Skeletal muscle tissue (tissue), 4 donors: ENCODE results near the gene STX2. TPM values are rescaled to one million over a fixed set of nuclear protein-coding genes. Genes with fewer than 3 reads are reported as not detected.
A peak's percentile ranks its signal among the peaks of the same experiment; 100 is the strongest.
"Not testable (repeated sequence)": the region's sequence is repeated elsewhere in the genome, so short reads cannot be mapped to it uniquely, and the experiment has no call there.

ENCODE experiments used
- H3K27ac ChIP-seq: one replicate; pipeline ENCODE4 v1.7.0; 2013; ENCODE audit warnings: mild to moderate bottlenecking, low read depth, low read length, inconsistent platforms
- H3K27me3 ChIP-seq, 3 donors: one replicate each; pipeline ENCODE4 v1.7.0; 2013; ENCODE audit warnings: low read length in 3 of 3; ENCODE audit not compliant: control insufficient read depth in 3 of 3, insufficient read depth in 3 of 3
- H3K36me3 ChIP-seq, 3 donors: one replicate each; pipeline ENCODE4 v1.7.0; 2013; ENCODE audit warnings: low read length in 3 of 3; ENCODE audit not compliant: control insufficient read depth in 3 of 3, insufficient read depth in 3 of 3
- H3K4me1 ChIP-seq, 3 donors: one replicate each; pipeline ENCODE4 v1.7.0; 2013; ENCODE audit warnings: low read length in 3 of 3, mild to moderate bottlenecking in 3 of 3; ENCODE audit not compliant: control insufficient read depth in 3 of 3, insufficient read depth in 3 of 3
- H3K4me3 ChIP-seq, 3 donors: one replicate each; pipeline ENCODE4 v1.7.0; 2013; ENCODE audit warnings: low read length in 3 of 3
- H3K9ac ChIP-seq, 3 donors: one replicate each; pipeline ENCODE4 v1.7.0; 2013; ENCODE audit warnings: low read length in 3 of 3, mild to moderate bottlenecking in 3 of 3, moderate library complexity in 2 of 3, low read depth in 1 of 3
- H3K9me3 ChIP-seq, 3 donors: one replicate each; pipeline ENCODE4 v1.7.0; 2013; ENCODE audit warnings: low read length in 3 of 3; ENCODE audit not compliant: control insufficient read depth in 3 of 3
- total RNA-seq: library from RNA; depleted of rRNA; stranded (reverse); fragments of >200 nt; gene quantifications from one replicate; pipeline ENCODE4 v1.2.3, GENCODE V29; 2014
- donor health status: Osteomylitis.

Gene STX2
- total RNA-seq, 1 donor from 2014 or later, result 13.6 TPM

GRCh38 chr12:130876758-130877157 lies 37.7 kb upstream of the STX2 start:
- Histone ChIP-seq H3K36me3 (peaks cover 29 to 45% (median 36%) of the 10 kb centered on the region in 3 donors), H3K27ac (no peak overlapping the region), H3K4me1 (peaks cover 8 to 12% (median 11%) of the 10 kb centered on the region in 3 donors), H3K27me3 (no peaks in the 10 kb centered on the region), H3K9me3 (no peaks in the 10 kb centered on the region), H3K9ac (no peak overlapping the region), H3K4me3 (no peak overlapping the region)

GRCh38 chr12:130876297-130876696 lies 37.2 kb upstream of the STX2 start:
- no peak overlapping the region for H3K27ac ChIP-seq
- H3K9ac ChIP-seq, result no peak overlapping the region
- no peak overlapping the region for H3K4me3 ChIP-seq
- no peaks in the 10 kb centered on the region for H3K27me3 ChIP-seq
- peaks cover 29 to 45% (median 36%) of the 10 kb centered on the region in 3 donors for H3K36me3 ChIP-seq
- peaks cover 11 to 14% (median 13%) of the 10 kb centered on the region in 3 donors for H3K4me1 ChIP-seq
- H3K9me3 ChIP-seq, result no peaks in the 10 kb centered on the region

GRCh38 chr12:130875708-130876107 lies 36.7 kb upstream of the STX2 start:
- not testable (repeated sequence) for H3K27me3 ChIP-seq, H3K9ac ChIP-seq, H3K9me3 ChIP-seq, H3K27ac ChIP-seq, H3K4me3 ChIP-seq
- Histone ChIP-seq H3K4me1 (peaks cover 15 to 18% (median 16%) of the 10 kb centered on the region in 3 donors), H3K36me3 (peaks cover 29 to 45% (median 36%) of the 10 kb centered on the region in 3 donors)

DNA sequence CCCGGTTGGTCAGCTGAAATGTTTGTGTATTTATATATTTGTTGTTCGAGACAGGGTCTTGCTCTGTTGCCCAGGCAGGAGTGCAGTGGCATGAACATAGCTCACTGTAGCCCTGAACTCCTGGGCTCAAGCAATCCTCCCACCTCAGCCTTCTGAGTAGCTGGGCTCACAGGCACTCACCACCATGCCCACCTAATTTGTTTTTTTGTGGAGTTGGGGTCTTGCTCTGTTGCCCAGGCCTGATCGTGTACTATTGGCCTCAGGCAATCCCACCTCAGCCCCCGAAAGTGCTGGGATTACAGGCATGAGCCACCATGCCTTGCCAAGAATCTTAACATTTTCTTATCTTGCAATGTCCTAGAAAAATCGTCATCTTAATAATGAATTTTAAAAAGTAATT lies 36.1 kb upstream of the STX2 start:
- no peaks in the 10 kb centered on the region for H3K9me3 ChIP-seq
- peaks cover 16 to 18% (median 16%) of the 10 kb centered on the region in 3 donors for H3K4me1 ChIP-seq
- no peak overlapping the region for H3K9ac ChIP-seq
- peaks cover 29 to 45% (median 36%) of the 10 kb centered on the region in 3 donors for H3K36me3 ChIP-seq
- no peaks in the 10 kb centered on the region for H3K27me3 ChIP-seq
- no peak overlapping the region for H3K27ac ChIP-seq
- H3K4me3 ChIP-seq, result no peak overlapping the region

DNA sequence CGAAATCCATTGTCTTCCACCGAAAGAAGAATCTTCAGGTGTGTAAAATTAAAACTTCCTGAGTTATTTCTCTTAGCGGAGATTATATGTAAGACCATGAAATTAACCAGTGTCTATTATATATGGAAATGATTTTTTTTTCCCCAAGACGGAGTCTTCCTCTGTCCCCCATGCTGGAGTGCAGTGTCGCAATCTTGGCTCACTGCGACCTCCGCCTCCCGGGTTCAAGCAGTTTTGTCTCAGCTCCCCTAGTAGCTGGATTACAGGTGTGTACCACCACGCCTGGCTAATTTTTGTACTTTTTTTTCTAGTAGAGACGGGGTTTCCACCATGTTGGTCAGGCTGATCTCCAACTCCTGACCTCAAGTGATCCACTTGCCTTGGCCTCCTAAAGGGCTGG lies 35.6 kb upstream of the STX2 start:
- Histone ChIP-seq H3K4me3 (no peak overlapping the region), H3K36me3 (peaks cover 29 to 45% (median 36%) of the 10 kb centered on the region in 3 donors), H3K4me1 (peaks cover 16 to 18% (median 16%) of the 10 kb centered on the region in 3 donors), H3K9ac (no peak overlapping the region), H3K27me3 (no peaks in the 10 kb centered on the region), H3K27ac (no peak overlapping the region), H3K9me3 (no peaks in the 10 kb centered on the region)

DNA sequence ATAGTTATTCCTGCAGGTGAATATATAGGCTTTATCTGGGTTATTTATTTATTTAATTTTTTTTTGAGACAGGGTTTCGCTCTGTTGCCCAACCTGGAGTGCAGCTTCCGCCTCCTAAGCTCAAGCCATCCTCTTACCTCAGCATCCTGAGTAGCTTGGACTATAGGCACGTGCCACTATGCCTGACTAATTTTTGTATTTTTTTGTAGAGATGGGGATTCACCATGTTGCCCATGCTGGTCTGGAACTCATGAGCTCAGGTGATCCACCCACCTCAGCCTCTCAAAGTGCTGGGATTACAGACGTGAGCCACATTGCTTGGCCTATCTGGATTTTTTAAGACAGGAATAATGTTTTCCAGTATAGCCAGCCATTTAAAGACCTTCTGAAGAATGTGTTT lies 34.8 kb upstream of the STX2 start:
- H3K4me1 ChIP-seq, result peaks cover 16 to 18% (median 16%) of the 10 kb centered on the region in 3 donors
- H3K27ac ChIP-seq, result no peak overlapping the region
- no peaks in the 10 kb centered on the region for H3K27me3 ChIP-seq
- no peak overlapping the region for H3K9ac ChIP-seq
- H3K4me3 ChIP-seq, result no peak overlapping the region
- peaks cover 29 to 45% (median 36%) of the 10 kb centered on the region in 3 donors for H3K36me3 ChIP-seq
- no peaks in the 10 kb centered on the region for H3K9me3 ChIP-seq

DNA sequence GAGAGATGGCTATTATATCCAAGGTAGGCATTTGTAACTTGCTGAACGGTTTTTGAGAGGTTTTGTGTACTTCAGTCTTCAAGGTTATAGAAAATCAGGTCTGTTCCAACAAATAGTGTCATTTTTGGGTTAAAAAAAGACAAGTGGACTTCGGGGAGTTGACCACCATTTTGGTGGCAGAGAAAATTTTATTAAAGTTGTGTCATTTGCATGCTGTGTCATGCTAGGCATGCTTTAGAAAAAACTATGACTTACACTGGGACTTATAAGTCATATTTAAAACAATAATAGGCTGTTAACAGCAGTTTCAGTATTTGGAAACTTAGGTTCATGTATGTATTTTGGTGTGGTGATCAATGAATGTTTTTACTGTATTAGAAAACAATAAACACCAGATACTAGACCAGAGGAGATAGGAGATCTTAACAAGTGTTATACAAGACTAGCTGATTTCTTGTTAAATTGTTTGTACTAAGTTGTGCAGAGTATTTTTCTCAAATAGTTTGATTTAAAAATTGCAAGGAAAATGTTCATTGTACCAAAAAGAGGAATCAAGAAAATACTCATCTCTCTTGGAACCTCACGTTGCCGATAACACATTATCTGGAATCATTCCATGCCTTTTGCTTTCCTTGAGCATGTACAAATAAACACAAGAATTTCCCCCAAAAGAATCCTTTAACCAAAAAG lies 34.2 kb upstream of the STX2 start:
- H3K27me3 ChIP-seq, result no peaks in the 10 kb centered on the region
- peak overlapping the region; percentile 68 to 79 (median 77) for H3K9ac ChIP-seq
- H3K27ac ChIP-seq, result no peak overlapping the region
- H3K4me1 ChIP-seq, result peaks cover 16 to 18% (median 16%) of the 10 kb centered on the region in 3 donors
- peak overlapping the region; percentile 70 to 83 (median 78) for H3K4me3 ChIP-seq
- H3K9me3 ChIP-seq, result no peaks in the 10 kb centered on the region
- peaks cover 29 to 45% (median 36%) of the 10 kb centered on the region in 3 donors for H3K36me3 ChIP-seq

DNA sequence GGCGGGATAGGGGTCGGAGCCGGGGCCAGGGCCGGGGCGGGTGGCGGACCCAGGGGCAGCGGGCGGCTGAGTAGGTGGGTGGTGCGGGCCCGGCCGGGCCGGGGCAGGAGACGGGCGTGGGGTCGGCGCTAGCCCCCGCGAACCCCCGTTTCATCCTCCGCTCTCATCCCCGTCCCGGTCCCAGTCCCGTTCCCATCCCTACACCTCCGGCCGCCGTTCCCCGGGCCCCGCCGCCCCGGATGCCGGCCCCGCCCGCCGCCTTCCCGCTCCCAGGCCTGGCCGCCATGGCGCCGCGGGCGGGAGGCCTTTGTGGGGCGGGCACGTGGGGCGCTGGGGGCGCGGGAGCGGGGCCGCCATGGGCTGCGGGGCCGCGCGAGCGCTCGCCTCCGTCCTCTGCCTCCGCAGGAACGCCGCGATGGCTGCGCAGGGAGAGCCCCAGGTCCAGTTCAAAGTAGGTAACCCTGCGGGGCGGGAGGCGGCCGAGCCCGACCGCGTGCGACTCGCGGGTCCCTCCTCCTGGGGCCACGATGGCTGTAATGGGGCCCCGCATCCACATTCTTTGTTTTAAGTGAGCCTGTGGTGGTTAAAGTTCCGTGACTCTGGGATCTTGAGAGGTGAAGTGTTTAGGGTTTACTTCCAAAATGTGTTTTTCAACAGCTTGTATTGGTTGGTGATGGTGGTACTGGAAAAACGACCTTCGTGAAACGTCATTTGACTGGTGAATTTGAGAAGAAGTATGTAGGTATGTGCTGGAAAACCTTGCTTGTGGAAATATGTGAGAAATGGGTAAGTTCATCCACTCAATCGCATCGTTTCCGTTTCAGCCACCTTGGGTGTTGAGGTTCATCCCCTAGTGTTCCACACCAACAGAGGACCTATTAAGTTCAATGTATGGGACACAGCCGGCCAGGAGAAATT lies 33.4 kb upstream of the STX2 start:
- peaks cover 29 to 45% (median 36%) of the 10 kb centered on the region in 3 donors for H3K36me3 ChIP-seq
- peak overlapping the region; percentile 51 for H3K27ac ChIP-seq
- H3K4me1 ChIP-seq, result peaks cover 16 to 18% (median 16%) of the 10 kb centered on the region in 3 donors
- peak overlapping the region; percentile 68 to 79 (median 77) for H3K9ac ChIP-seq
- no peaks in the 10 kb centered on the region for H3K9me3 ChIP-seq
- H3K4me3 ChIP-seq, result peak overlapping the region; percentile 70 to 83 (median 78)
- H3K27me3 ChIP-seq, result no peaks in the 10 kb centered on the region

DNA sequence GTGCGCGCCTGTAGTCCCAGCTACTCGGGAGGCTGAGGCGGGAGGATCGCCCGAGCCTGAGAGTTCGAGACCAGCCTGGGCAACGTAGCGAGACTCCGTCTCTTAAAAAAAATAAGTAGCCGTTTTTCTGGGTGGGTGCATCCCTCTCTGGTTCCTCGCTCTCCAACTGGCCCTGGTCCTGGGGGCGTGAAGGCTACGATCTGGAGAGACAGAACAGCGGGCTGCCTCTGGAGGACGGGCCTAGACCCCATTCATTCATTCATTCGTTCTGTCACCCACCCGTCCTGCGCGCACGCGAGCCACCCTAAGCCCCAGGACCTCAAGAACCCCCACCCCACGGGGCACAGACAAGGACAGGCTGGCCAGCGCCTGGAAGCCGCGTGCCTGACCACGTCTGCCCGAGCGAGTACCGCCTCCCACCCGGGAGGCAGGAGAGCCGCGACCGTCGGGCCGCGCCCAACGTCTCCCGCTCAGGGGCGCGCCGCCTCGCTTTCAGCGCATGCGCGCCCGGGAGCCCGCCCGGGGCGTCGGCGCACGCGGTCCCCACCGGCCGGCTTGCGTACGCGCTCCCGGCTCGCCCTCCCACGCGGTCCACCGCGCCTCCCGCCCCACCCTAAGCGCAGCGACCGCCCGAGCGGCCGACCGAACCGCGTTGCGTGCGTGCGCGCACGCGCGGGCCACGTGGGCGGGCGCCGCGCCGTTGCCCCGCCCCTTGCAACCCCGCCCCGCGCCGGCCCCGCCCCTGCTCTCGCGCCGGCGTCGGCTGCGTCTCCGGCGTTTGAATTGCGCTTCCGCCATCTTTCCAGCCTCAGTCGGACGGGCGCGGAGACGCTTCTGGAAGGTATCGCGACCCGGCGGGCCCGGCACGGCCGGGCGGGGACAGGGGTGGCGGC lies 32.5 kb upstream of the STX2 start, which contains the start of gene RAN:
Gene RAN, plus strand, starts transcription at position 781 of the 893 bp plus-strand sequence. CDS start 528 bp downstream, outside the sequence.
- Histone ChIP-seq H3K9ac (peak within 1 kb of the TSS; percentile 68 to 79 (median 77)), H3K36me3 (peaks cover 28 to 37% (median 29%) of the 10 kb centered on the region in 3 donors), H3K27me3 (no peaks in the 10 kb centered on the region), H3K9me3 (no peaks in the 10 kb centered on the region), H3K4me3 (peak within 1 kb of the TSS; percentile 82 to 83 (median 83)), H3K27ac (peak within 1 kb of the TSS; percentile 80), H3K4me1 (peaks cover 16 to 18% (median 16%) of the 10 kb centered on the region in 3 donors)
